RWPE2 (cell line): ENCODE results near the gene TTC34.

Source experiments
- ATAC-seq: fragments of 200-7000 bp; cut with Tn5 transposase; 3 replicates; pipeline ENCODE4 v1.9.1; 2021; ENCODE audit warnings: low read depth
- DNase-seq: peaks from one replicate; pipeline ENCODE4 v3.0.0-alpha.2; 2020; ENCODE audit warnings: low spot score
- H3K27ac ChIP-seq: fragments of 450-650 bp; 2 replicates; pipeline ENCODE4 v1.5.1; 2017; ENCODE audit warnings: mild to moderate bottlenecking; ENCODE audit not compliant: poor library complexity, severe bottlenecking
- H3K27me3 ChIP-seq: fragments of 250-450 bp; sonication (Bioruptor Pico); 2 replicates; pipeline ENCODE4 v1.5.1; 2021; ENCODE audit warnings: mild to moderate bottlenecking, moderate library complexity; ENCODE audit not compliant: insufficient read depth, poor library complexity, severe bottlenecking
- H3K36me3 ChIP-seq: fragments of 250-450 bp; sonication (Bioruptor Pico); 2 replicates; pipeline ENCODE4 v1.5.1; 2020; ENCODE audit warnings: low read depth, mild to moderate bottlenecking, moderate library complexity
- H3K4me1 ChIP-seq: fragments of 250-450 bp; sonication (Bioruptor Pico); 2 replicates; pipeline ENCODE4 v1.5.1; 2021; ENCODE audit warnings: mild to moderate bottlenecking, moderate library complexity; ENCODE audit not compliant: insufficient read depth, poor library complexity, severe bottlenecking
- H3K4me3 ChIP-seq: fragments of 250-450 bp; sonication (Bioruptor Pico); 2 replicates; pipeline ENCODE4 v1.5.1; 2021; ENCODE audit warnings: mild to moderate bottlenecking, moderate library complexity; ENCODE audit not compliant: severe bottlenecking
- H3K9me3 ChIP-seq: fragments of 250-450 bp; sonication (Bioruptor Pico); 2 replicates; pipeline ENCODE4 v1.5.1; 2021; ENCODE audit warnings: mild to moderate bottlenecking, moderate library complexity; ENCODE audit not compliant: severe bottlenecking
- TF ChIP-seq, protein P1 (sequence below): fragments of 450-650 bp; IDR thresholded peaks from one replicate; pipeline ENCODE4 v1.5.1; 2017; ENCODE audit warnings: mild to moderate bottlenecking, moderate library complexity; ENCODE audit not compliant: poor library complexity, severe bottlenecking

TTC34 gene

DNA sequence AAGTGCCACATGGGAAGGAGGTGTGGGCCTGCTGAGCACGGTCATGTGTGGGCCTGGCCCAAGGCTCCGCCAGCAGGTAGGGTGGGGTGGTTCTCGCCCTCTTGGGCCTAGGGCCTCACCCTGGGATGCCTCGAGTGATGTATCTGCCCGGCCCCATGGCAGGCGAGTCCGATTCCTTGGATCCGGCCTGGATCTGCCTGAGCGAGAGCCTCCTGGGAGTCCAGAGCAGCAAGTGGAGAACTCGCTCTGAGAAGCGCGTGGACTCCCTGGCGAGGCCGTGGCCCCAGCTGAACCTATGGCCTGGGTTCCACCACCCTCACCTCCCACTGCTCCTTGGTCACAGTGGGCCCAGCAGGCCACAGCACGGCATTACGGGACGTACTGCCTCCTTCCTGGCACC lies 8.2 kb upstream of the TTC34 start:
- ATAC-seq (no peak), DNase-seq (no peak)
- H3K36me3 ChIP-seq, result no peaks in the 10 kb centered on the region
- TF ChIP-seq, protein P1, sequence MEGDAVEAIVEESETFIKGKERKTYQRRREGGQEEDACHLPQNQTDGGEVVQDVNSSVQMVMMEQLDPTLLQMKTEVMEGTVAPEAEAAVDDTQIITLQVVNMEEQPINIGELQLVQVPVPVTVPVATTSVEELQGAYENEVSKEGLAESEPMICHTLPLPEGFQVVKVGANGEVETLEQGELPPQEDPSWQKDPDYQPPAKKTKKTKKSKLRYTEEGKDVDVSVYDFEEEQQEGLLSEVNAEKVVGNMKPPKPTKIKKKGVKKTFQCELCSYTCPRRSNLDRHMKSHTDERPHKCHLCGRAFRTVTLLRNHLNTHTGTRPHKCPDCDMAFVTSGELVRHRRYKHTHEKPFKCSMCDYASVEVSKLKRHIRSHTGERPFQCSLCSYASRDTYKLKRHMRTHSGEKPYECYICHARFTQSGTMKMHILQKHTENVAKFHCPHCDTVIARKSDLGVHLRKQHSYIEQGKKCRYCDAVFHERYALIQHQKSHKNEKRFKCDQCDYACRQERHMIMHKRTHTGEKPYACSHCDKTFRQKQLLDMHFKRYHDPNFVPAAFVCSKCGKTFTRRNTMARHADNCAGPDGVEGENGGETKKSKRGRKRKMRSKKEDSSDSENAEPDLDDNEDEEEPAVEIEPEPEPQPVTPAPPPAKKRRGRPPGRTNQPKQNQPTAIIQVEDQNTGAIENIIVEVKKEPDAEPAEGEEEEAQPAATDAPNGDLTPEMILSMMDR, result no peak
- H3K9me3 ChIP-seq, result peaks cover 4% of the 10 kb centered on the region
- no peak overlapping the region for H3K4me3 ChIP-seq
- peaks cover 7% of the 10 kb centered on the region for H3K27me3 ChIP-seq
- H3K4me1 ChIP-seq, result no peaks in the 10 kb centered on the region
- H3K27ac ChIP-seq, result no peak overlapping the region

DNA sequence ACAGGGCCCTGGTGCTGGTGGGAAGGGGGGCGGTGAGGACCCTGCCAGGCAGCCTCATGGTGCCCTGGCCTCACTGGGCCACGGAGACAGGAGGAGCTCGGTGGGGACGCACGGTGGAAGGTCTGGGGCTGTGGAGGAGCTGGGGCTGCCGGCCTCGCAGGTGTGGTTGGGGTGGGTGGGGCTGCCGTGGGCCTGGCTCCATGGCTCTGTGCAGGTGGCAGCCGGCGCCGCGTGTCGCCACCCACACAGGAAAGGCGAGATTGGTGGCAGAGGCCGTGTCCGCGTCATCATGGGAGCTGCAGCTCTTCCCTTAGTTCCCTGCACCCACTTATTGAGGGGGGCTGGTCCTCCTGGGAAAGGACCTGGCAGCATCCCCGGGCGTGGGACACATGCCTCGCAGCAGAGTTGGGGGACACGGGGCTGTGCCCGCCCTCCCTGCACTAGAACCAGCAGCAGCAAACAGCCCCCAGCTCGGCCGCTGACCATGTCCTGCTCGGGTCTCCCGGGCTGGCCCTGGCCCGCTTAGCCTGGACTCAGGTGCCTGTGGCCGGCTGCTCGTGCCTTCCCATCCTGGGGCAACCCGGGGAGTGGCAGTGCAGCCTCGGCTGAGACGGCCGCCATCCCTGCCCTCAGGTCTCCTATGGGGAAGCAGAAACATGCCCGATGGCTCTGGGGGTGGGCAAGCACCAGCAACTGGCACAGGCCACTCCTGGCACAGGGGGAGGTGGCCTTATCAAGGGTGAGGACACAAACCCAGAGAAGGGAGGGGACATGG lies 7.5 kb upstream of the TTC34 start:
- H3K9me3 ChIP-seq, result peaks cover 4% of the 10 kb centered on the region
- H3K4me3 ChIP-seq, result no peak overlapping the region
- ATAC-seq (no peak), DNase-seq (no peak)
- no peaks in the 10 kb centered on the region for H3K4me1 ChIP-seq
- no peak overlapping the region for H3K27ac ChIP-seq
- H3K27me3 ChIP-seq, result peaks cover 7% of the 10 kb centered on the region
- H3K36me3 ChIP-seq, result no peaks in the 10 kb centered on the region
- TF ChIP-seq, protein P1, result no peak

DNA sequence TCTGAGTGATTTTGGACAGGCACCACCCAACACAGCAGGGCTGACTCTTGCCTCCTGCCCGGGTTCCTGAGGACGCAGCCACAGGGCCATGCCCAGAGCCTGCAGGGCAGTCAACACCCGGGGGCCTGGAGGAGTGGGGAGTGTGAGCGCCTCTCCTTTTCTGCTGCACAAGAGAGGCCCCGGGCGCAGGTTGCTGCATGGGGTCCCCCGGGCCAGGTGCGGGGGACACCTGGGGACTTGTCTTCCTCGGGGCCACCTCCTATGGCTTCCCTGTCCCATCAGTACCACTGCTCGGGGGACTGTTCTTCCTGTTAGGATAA lies 6.9 kb upstream of the TTC34 start:
- Histone ChIP-seq H3K27me3 (peaks cover 7% of the 10 kb centered on the region), H3K9me3 (peaks cover 4% of the 10 kb centered on the region), H3K27ac (no peak overlapping the region), H3K4me3 (no peak overlapping the region), H3K36me3 (no peaks in the 10 kb centered on the region), H3K4me1 (no peaks in the 10 kb centered on the region)
- DNase-seq (no peak), ATAC-seq (no peak; the same call in 2 of the 3 replicates)
- TF ChIP-seq, protein P1, result no peak

DNA sequence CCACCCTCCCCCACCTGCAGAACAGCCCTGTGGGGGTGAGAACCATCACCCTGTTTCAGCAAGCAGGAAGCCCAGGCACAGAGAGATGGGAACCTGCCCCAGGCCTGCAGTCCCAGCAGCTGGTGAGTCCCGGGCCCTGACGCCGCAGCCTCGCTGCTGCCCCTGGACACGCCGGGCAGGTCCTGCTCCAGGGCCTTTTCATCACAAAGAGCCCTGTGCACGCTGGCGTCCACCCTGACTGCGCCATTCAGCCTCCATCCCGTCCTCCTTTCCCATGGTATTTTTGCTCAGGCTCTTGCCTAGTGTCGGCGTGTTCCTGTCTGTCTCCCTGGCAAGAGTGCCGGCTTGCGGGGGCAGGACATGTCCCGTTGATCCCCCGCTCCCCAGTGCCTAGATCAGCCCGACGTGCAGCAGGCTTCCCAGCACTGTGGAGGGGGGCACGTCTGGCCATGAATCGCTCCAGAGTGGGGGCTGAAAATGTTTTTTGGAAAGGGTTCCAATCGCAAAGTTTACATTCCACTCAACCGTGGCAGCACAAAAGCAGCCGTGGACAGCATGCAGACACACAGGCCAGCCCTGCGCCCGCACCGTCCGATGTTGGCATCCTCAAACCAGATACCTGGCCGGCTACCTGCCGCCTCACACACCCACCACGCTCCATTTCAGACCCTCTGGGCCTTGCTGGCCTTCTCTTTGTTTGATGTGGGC lies 6.3 kb upstream of the TTC34 start:
- no peak overlapping the region for H3K27ac ChIP-seq
- no peak; the same call in 2 of the 3 replicates for ATAC-seq
- peaks cover 4% of the 10 kb centered on the region for H3K9me3 ChIP-seq
- H3K4me1 ChIP-seq, result no peaks in the 10 kb centered on the region
- DNase-seq, result no peak
- H3K36me3 ChIP-seq, result no peaks in the 10 kb centered on the region
- TF ChIP-seq, protein P1, result no peak
- peaks cover 7% of the 10 kb centered on the region for H3K27me3 ChIP-seq
- H3K4me3 ChIP-seq, result no peak overlapping the region

DNA sequence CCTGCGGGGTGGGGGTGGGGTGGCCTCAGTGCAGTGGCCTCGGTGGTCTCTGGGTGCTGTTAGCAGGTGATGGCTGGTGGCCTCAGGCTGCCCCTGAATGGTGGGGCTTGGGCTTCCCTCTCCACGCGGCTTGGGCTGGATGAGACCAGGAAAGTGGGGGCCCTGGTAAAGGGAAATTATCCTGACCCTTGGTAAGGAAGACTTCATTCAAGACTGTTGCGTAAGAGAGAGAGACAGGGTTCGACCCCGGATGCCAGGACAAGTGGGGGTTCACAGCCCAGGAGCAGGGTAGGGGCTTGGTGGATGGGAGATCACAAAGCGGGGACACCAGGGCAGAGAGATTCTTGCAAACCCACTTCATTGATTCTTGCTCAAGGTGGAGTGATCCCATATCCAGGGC lies 5.5 kb upstream of the TTC34 start:
- no peak for ATAC-seq
- Histone ChIP-seq H3K9me3 (peaks cover 4% of the 10 kb centered on the region), H3K27me3 (peaks cover 7% of the 10 kb centered on the region), H3K27ac (no peak overlapping the region), H3K4me1 (no peaks in the 10 kb centered on the region), H3K36me3 (no peaks in the 10 kb centered on the region), H3K4me3 (no peak overlapping the region)
- TF ChIP-seq, protein P1, result no peak
- no peak for DNase-seq
